ENCODE data around the gene TSC22D2.

Gene TSC22D2

DNA sequence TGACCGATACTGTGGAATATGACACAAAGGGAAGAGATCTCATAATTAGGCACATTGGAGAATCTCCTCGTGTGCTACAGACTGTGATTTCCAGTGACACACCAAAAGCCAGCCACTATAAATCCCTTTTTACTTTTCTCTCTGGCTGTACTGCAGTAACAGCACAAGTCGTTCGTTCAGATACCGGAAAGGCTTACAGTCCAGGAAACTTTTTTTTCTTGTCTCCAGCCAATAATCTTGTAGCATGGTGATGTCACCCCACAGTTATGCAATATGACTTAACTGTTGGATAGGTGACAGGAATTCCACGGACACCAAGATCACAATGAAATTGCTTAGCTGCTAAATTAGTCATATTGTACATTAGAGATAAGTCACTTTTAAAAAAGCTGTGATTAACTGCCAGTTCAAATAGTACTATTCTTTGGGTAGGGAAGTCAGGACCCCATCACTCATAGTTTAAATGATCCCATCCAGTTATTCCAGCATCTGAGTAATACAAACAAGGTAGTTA is 36.3 kb upstream of the TSC22D2 start:
- no peaks in the 10 kb centered on the region for H3K36me3 ChIP-seq (ENCODE audit: control insufficient read depth, insufficient read depth, low read length)
- 71 to 75% methylated on average over 6 of the region's 6 CpGs for WGBS, 2 experiments
- no peaks in the 10 kb centered on the region for H3K27me3 ChIP-seq (ENCODE audit: control insufficient read depth, insufficient read depth, low read length, poor library complexity, severe bottlenecking)
- H3K4me3 ChIP-seq (ENCODE audit: insufficient read depth, low read depth, low read length): no peak overlapping the region
- H3K4me1 ChIP-seq (ENCODE audit: control insufficient read depth, insufficient read depth, low read length): peaks cover 9% of the 10 kb centered on the region
- H3K9me3 ChIP-seq (ENCODE audit: control insufficient read depth, low read length): no peaks in the 10 kb centered on the region
- no peak overlapping the region for H3K27ac ChIP-seq (ENCODE audit: insufficient read depth, low read depth, low read length, poor library complexity, severe bottlenecking)

DNA sequence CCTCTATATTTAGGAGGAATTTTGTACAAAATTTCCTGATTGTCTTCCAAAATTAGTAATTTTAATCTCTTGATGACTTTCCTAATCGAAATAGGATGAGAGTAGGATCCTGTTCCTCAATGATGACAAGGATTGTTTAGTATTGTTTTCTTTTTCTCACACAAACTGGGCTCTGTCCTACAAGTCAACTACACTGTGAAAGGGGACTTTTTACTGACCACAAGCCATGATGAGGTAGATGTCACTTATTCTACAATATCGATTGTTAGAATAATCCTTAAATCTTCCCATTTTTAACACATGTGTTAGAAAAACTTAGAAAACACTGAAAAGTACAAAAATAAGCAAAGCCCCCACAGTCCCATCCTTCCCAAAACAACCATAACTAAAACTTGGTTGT is 35.8 kb upstream of the TSC22D2 start:
- 96 to 100% methylated on average over 2 of the region's 2 CpGs for WGBS, 2 experiments
- H3K36me3 ChIP-seq (ENCODE audit: control insufficient read depth, insufficient read depth, low read length): no peaks in the 10 kb centered on the region
- no peaks in the 10 kb centered on the region for H3K27me3 ChIP-seq (ENCODE audit: control insufficient read depth, insufficient read depth, low read length, poor library complexity, severe bottlenecking)
- H3K9me3 ChIP-seq (ENCODE audit: control insufficient read depth, low read length): no peaks in the 10 kb centered on the region
- no peak overlapping the region for H3K4me3 ChIP-seq (ENCODE audit: insufficient read depth, low read depth, low read length)
- no peak overlapping the region for H3K27ac ChIP-seq (ENCODE audit: insufficient read depth, low read depth, low read length, poor library complexity, severe bottlenecking)
- H3K4me1 ChIP-seq (ENCODE audit: control insufficient read depth, insufficient read depth, low read length): peaks cover 9% of the 10 kb centered on the region

DNA sequence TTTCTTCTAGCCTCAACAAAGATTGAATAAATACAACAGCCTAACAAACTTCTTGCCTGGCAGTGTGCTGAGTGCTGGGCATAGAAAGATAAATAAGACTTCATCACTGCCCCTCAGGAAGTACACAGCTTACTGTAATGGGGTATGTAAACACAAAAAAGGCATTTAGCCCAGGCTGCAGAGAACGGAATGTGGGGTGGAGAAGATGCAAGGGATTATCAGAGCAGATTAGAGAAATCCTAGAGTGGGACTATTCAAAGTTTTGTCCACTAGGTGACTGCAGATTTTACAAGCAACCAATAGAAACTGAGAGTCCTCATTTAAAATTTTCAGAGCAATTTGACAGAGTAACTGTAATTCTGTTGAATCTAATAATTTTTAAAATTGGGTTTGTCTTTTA is 35.4 kb upstream of the TSC22D2 start:
- Histone ChIP-seq H3K27me3 (ENCODE audit: control insufficient read depth, insufficient read depth, low read length, poor library complexity, severe bottlenecking) (no peaks in the 10 kb centered on the region), H3K4me1 (ENCODE audit: control insufficient read depth, insufficient read depth, low read length) (peaks cover 9% of the 10 kb centered on the region), H3K4me3 (ENCODE audit: insufficient read depth, low read depth, low read length) (no peak overlapping the region), H3K9me3 (ENCODE audit: control insufficient read depth, low read length) (no peaks in the 10 kb centered on the region), H3K27ac (ENCODE audit: insufficient read depth, low read depth, low read length, poor library complexity, severe bottlenecking) (no peak overlapping the region), H3K36me3 (ENCODE audit: control insufficient read depth, insufficient read depth, low read length) (no peaks in the 10 kb centered on the region)
- WGBS, 2 experiments: 48 to 52% methylated on average over 1 of the region's 1 CpG

- H3K27ac ChIP-seq (ENCODE audit: insufficient read depth, low read depth, low read length, poor library complexity, severe bottlenecking): no peak overlapping the region
- H3K4me1 ChIP-seq (ENCODE audit: control insufficient read depth, insufficient read depth, low read length): peaks cover 9% of the 10 kb centered on the region
- no peaks in the 10 kb centered on the region for H3K27me3 ChIP-seq (ENCODE audit: control insufficient read depth, insufficient read depth, low read length, poor library complexity, severe bottlenecking)
- WGBS, 2 experiments: 89 to 100% methylated on average over 2 of the region's 4 CpGs
- no peak overlapping the region for H3K4me3 ChIP-seq (ENCODE audit: insufficient read depth, low read depth, low read length)
- H3K9me3 ChIP-seq (ENCODE audit: control insufficient read depth, low read length): no peaks in the 10 kb centered on the region
- no peaks in the 10 kb centered on the region for H3K36me3 ChIP-seq (ENCODE audit: control insufficient read depth, insufficient read depth, low read length)
Observed at GRCh38 chr3:150373234-150373875, 34.7 kb upstream of the TSC22D2 start.

DNA sequence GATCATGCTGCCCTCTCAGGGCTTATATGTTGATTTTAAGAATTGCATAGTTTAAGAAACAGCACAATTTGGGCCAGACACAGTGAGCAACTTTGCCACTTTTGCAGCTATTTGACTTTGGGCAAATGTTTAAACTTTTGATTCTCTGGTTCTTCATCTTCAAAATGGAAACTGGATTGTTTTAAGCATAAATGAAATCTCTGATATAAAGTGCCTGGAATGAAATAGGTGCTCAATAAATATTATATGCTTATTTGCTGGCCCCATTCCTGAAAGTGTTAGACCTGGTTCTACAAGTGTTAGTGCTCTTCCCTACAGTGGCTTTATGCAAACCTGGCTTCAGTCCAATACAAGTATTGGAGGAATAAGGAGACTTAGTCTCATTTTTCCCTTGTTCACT is 33.1 kb upstream of the TSC22D2 start:
- H3K36me3 ChIP-seq (ENCODE audit: control insufficient read depth, insufficient read depth, low read length): no peaks in the 10 kb centered on the region
- no peak overlapping the region for H3K27ac ChIP-seq (ENCODE audit: insufficient read depth, low read depth, low read length, poor library complexity, severe bottlenecking)
- H3K4me3 ChIP-seq (ENCODE audit: insufficient read depth, low read depth, low read length): no peak overlapping the region
- H3K9me3 ChIP-seq (ENCODE audit: control insufficient read depth, low read length): no peaks in the 10 kb centered on the region
- H3K4me1 ChIP-seq (ENCODE audit: control insufficient read depth, insufficient read depth, low read length): peaks cover 9% of the 10 kb centered on the region
- no peaks in the 10 kb centered on the region for H3K27me3 ChIP-seq (ENCODE audit: control insufficient read depth, insufficient read depth, low read length, poor library complexity, severe bottlenecking)

- H3K27ac ChIP-seq (ENCODE audit: insufficient read depth, low read depth, low read length, poor library complexity, severe bottlenecking): no peak overlapping the region
Observed at GRCh38 chr3:150376001-150376848, 31.9 kb upstream of the TSC22D2 start.

DNA sequence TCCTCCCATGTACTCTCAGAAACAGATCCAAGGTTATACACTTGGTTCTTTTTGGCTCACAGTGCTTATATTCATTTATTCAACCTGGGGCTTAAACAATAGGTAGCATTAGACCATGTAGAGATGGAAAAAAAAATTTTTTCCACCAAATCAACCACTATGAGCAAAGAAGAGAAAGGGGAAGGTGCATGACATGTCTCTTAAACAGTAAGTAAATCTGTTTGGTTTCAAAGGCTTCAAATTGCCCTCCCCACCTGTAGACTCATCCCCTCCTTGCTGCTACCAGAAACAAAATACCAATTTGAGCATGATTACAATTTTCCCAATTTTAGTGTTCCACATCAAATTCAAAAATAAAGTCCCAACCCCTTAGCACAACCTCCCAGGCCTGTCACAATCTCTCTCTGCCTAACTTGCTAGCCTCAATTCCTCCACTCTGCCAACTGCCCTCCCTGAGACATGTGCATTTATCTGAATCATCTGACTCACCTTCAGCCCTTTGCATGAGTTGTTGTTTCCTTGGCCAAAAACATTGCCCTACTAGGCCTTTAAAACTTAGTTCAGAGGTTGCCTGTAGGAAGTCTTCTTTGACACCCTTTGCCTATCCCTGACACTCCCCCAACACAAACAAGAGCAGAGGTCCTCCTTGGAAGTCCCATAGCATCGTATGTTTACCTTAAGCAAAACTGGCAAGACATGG is 30.3 kb upstream of the TSC22D2 start:
- no peaks in the 10 kb centered on the region for H3K9me3 ChIP-seq (ENCODE audit: control insufficient read depth, low read length)
- H3K27ac ChIP-seq (ENCODE audit: insufficient read depth, low read depth, low read length, poor library complexity, severe bottlenecking): no peak overlapping the region
- no peaks in the 10 kb centered on the region for H3K4me1 ChIP-seq (ENCODE audit: control insufficient read depth, insufficient read depth, low read length)
- no peaks in the 10 kb centered on the region for H3K36me3 ChIP-seq (ENCODE audit: control insufficient read depth, insufficient read depth, low read length)
- WGBS, 2 experiments: 90 to 91% methylated on average over 1 of the region's 1 CpG
- H3K27me3 ChIP-seq (ENCODE audit: control insufficient read depth, insufficient read depth, low read length, poor library complexity, severe bottlenecking): no peaks in the 10 kb centered on the region
- H3K4me3 ChIP-seq (ENCODE audit: insufficient read depth, low read depth, low read length): no peak overlapping the region

More at GRCh38 chr3:150376001-150376848, 31.9 kb upstream of the TSC22D2 start:
- Histone ChIP-seq H3K4me3 (ENCODE audit: insufficient read depth, low read depth, low read length) (no peak overlapping the region), H3K9me3 (ENCODE audit: control insufficient read depth, low read length) (no peaks in the 10 kb centered on the region), H3K27me3 (ENCODE audit: control insufficient read depth, insufficient read depth, low read length, poor library complexity, severe bottlenecking) (no peaks in the 10 kb centered on the region), H3K36me3 (ENCODE audit: control insufficient read depth, insufficient read depth, low read length) (no peaks in the 10 kb centered on the region), H3K4me1 (ENCODE audit: control insufficient read depth, insufficient read depth, low read length) (no peaks in the 10 kb centered on the region)
- WGBS, 2 experiments: 84 to 85% methylated on average over 3 of the region's 3 CpGs

DNA sequence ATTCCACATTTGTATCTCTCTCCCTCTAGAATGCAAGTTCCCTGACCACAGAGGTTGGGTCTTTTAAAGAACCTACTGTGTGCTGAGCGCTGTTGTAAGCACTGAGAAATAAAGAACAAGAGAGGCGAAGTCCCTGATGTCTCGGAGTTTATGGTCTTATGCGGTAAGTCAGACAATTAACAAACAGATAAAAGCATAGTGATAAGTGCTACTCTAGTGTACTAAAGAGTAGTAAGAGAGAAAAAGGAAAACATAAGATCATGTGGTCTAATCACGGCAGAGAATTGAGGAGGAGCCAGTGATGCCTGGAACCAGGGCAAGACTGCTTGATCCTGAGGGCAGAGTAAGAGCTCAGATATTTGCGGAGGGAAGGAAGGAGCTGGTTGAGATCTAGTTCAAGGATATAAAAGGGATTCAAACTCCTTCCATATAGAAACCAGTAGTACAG is 29.8 kb upstream of the TSC22D2 start:
- Histone ChIP-seq H3K27ac (ENCODE audit: insufficient read depth, low read depth, low read length, poor library complexity, severe bottlenecking) (no peak overlapping the region), H3K9me3 (ENCODE audit: control insufficient read depth, low read length) (no peaks in the 10 kb centered on the region), H3K27me3 (ENCODE audit: control insufficient read depth, insufficient read depth, low read length, poor library complexity, severe bottlenecking) (no peaks in the 10 kb centered on the region), H3K36me3 (ENCODE audit: control insufficient read depth, insufficient read depth, low read length) (no peaks in the 10 kb centered on the region), H3K4me3 (ENCODE audit: insufficient read depth, low read depth, low read length) (no peak overlapping the region), H3K4me1 (ENCODE audit: control insufficient read depth, insufficient read depth, low read length) (no peaks in the 10 kb centered on the region)
- WGBS, 2 experiments: 93 to 94% methylated on average over 6 of the region's 6 CpGs

DNA sequence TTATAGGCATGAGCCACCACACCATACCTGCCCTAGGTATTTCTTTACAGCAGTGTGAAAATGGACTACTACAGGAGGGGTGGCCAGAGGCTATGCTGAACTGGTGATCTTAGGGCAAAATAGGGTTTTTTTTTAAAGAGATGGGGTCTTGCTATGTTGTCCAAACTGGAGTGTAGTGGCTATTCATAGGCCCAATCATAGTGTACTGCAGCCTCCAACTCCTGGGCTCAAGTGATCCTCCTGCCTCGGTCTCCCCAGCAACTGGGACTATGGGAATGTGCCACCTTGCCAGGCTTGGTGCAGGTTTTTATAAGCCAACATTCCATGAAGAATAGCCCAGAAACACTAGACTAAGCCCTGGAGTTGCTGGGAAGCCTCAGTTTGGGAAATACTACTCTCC is 28.6 kb upstream of the TSC22D2 start:
- H3K27ac ChIP-seq (ENCODE audit: insufficient read depth, low read depth, low read length, poor library complexity, severe bottlenecking): no peak overlapping the region
- 89 to 98% methylated on average over 1 of the region's 1 CpG for WGBS, 2 experiments
- no peaks in the 10 kb centered on the region for H3K9me3 ChIP-seq (ENCODE audit: control insufficient read depth, low read length)
- H3K36me3 ChIP-seq (ENCODE audit: control insufficient read depth, insufficient read depth, low read length): no peaks in the 10 kb centered on the region
- H3K4me1 ChIP-seq (ENCODE audit: control insufficient read depth, insufficient read depth, low read length): no peaks in the 10 kb centered on the region
- H3K27me3 ChIP-seq (ENCODE audit: control insufficient read depth, insufficient read depth, low read length, poor library complexity, severe bottlenecking): no peaks in the 10 kb centered on the region
- H3K4me3 ChIP-seq (ENCODE audit: insufficient read depth, low read depth, low read length): no peak overlapping the region

Measured in ectodermal cell (in vitro differentiated cells).